Activated CD4-positive, CD25-positive, alpha-beta regulatory T cell treated with anti-CD3 and anti-CD28 coated beads, Interleukin-2, amount 50 U/mL, for 24 hours (primary cell): ENCODE data around the gene FAM131B.

Experiments used
- ATAC-seq, 2 donors: fragments of 150-1000 bp; cut with Tn5 transposase; one replicate each; pipeline ENCODE4 v1.10.0; 2021; ENCODE audit warnings: mild to moderate bottlenecking in 1 of 2, moderate library complexity in 1 of 2

FAM131B gene

DNA sequence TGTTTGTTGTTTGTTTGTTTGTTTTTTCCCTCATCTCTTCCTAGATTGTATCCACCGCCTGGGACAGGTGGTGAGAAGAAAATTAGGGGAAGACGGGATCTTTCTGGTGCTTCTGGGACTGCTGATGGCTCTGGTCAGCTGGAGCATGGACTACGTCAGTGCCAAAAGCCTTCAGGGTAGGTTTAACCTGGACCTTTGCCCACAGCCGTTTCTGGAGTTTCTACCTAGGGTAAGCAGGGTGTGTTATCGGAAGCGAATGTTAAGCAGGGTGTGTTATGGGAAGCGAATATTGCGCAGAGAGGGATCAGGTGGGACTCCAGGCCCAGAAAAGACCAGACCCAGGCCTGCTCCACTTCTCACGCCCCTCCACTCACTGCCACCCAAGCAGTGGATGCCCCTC is 41.9 kb downstream of the FAM131B start:
- ATAC-seq = no peak

DNA sequence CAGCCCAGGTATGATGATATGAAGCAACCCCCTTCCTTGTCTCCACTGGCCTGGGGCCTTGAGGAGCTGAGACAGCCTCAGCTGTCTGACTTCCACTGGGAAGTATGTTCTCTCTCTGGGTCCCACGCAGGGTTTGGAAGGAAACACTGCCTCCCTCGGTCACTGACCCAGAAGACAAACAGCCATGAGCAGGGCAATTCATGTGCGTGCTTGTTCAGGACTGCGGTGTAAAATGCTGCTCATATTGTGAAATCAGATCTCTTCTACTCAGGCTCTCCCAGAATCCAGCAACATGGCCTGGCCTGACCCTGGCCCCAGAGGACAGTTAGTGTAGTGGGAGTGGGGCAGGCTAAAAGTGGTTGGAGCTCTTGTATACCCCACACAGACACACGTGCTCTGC is 43.9 kb downstream of the FAM131B start:
- no peak for ATAC-seq

DNA sequence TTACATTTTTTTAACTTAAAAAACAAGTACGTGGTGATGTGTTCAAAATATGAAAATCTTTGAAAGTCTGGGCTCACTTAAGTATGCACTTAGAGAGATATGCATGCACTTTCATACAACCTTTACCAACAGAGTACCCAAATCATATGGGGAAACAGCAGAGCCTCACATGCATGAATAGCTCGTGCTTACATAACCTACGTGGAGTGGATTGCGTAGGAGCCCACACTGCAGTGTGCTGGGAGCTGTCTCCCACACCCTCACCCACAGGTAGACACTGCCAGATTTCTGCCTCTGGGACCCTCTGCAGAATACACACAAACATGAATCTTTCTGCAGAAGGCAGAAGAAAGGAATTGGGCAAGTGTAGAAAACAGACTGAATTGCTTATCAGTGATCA is 46.0 kb downstream of the FAM131B start:
- ATAC-seq = no peak

DNA sequence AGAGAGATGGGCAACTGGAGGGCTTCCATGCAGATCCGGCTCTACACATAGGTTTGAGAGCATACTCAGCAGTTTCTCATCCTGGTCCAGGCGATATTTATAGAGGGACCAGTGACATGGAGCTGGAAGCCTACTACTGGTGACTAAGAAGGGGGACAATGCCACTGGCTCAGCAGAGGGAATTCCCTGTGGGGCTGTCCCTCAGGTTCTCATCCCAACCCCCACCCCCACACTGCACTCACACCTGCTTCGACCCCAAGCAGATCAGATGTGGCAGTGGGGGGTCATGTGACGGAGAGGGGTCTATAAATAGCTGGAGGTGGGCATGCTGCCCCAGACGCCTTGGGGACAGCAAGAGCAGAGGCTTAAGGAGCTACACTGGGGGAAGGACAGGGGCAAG is 46.7 kb downstream of the FAM131B start, which contains the start of gene CLCN1:
CLCN1 (plus strand) TSS at position 336 of the 400 bp plus-strand sequence. CDS start 102 bp downstream, outside the sequence.
- ATAC-seq = no peak

DNA sequence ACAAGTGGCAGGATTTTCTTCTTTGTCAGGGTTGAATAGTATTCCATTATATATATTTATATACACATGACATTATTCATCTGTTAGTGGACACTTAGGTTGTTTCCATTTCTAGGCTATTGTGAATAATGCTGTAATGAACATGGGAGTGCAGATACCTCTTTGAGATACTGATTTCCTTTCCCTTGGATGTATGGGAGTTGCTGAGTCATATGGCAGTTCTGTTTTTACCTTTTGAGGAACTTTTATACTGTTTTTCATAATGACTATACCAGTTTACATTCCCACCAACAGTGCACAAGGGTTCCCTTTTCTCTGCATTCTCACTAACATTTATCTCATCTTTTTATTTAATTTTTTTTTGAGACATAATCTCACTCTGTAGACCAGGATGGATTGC is 48.4 kb downstream of the FAM131B start:
- ATAC-seq = no peak

DNA sequence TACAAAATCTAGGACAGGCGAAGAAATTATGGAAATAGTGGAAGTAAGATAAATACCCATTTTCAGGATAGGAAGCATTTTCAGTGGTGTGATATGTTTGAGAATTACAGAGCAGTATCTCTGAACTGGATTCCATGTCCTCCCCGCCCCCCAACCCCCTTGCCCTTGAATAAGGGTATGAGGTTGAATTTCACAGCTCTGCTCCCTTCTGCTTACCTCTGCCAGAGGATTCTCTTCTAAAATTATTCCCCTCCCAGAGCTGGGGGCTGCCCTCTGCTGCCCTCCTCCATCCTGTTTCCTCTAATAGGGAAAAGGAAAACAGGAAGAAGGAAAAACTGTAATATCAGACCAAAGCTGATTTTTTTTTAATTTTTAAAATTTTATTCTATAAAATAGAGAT is 53.9 kb downstream of the FAM131B start:
- no peak for ATAC-seq

DNA sequence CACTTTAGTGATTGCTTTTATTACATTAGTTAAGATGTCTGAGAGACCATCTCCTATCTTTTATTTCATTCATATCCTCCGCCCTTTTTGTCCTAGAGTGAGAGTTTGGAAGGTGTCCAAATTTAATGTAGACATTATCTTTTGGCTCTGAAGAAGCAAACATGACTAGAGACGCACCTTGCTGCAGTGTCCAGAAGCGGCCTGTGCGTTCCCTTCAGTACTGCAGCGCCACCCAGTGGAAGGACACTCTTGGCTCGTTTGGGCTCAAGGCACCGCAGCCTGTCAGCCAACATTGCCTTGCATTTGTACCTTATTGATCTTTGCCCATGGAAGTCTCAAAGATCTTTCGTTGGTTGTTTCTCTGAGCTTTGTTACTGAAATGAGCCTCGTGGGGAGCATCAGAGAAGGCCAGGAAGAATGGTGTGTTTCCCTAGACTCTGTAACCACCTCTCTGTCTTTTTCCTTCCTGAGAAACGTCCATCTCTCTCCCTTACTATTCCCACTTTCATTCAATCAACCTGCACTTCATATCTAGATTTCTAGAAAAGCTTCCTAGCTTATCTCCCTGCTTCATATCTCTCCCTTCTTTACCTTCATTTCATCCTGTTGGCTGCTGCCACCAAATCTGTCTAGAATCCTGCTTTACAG is 57.0 kb downstream of the FAM131B start:
- ATAC-seq = peak; percentile 65 to 68

DNA sequence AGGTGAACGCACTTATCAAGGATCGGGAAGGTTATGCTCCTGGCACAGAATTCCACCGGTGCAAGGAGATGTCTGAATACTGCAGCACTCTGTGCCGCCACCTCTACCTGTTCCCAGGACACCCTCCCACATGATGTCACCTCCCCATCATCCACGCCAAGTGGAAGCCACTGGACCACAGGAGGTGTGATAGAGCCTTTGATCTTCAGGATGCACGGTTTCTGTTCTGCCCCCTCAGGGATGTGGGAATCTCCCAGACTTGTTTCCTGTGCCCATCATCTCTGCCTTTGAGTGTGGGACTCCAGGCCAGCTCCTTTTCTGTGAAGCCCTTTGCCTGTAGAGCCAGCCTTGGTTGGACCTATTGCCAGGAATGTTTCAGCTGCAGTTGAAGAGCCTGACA is 57.6 kb downstream of the FAM131B start:
- no peak for ATAC-seq

DNA sequence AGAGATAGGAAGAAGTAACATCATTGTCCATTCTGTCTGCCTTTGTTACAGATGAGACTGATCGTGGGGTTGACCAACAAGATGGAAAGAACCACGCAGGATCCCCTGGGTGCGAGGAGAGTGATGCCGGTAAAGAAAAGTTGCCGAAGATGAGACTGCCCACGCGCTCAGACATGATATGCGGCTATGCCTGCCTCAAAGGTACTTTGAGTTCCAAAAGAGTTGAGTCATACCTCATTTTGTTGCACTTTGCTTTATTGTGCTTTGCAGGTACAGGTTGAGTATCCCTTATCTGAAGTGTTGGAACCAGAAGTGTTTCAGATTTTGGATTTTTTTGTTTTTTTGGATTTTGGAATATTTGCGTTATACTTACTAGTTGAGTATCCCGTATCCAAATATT is 58.8 kb downstream of the FAM131B start:
- ATAC-seq = no peak
